Vagina (tissue), 2 donors: ENCODE results near the gene KLK7.

Experiments
- POLR2A ChIP-seq, 2 donors: fragments of 450-650 bp; IDR thresholded peaks; one replicate each; pipeline ENCODE4 v1.6.1; 2017; ENCODE audit warnings: antibody characterized with exemption in 2 of 2, mild to moderate bottlenecking in 2 of 2, moderate library complexity in 2 of 2
- POLR2AphosphoS5 ChIP-seq, 2 donors: sonication (generic); formaldehyde crosslinking; IDR thresholded peaks; one replicate each; pipeline ENCODE4 v1.9.0; 2017; ENCODE audit warnings: antibody characterized with exemption in 2 of 2, mild to moderate bottlenecking in 2 of 2, low read depth in 1 of 2; ENCODE audit not compliant: insufficient read depth in 1 of 2

- TF ChIP-seq POLR2A (IDR thresholded peaks at IDR 0.05) (no peak), POLR2AphosphoS5 (IDR thresholded peaks at IDR 0.05; ENCODE audit: insufficient read depth in 1 of 2, low read depth in 1 of 2) (no peak)
Measured at GRCh38 chr19:50980208-50980607, 3.5 kb downstream of the KLK7 start.
